Measurements from ENCODE around the gene CRYAB. TPM values are rescaled to one million over a fixed set of nuclear protein-coding genes. Genes with fewer than 3 reads are reported as not detected.

CRYAB gene
- total and polyA plus RNA-seq, 2 donors (not counting 1 experiment from before 2014, with no cell fraction given) = not detected

- no peak overlapping the region for H3K4me3 ChIP-seq (ENCODE audit: control extremely low read depth in 1 of 5, extremely low read depth in 1 of 5, insufficient read depth in 1 of 5, low read depth in 2 of 5, low read length in 4 of 5)
- peak overlapping the region; percentile 96 for H2AFZ ChIP-seq (ENCODE audit: insufficient read depth, low read depth, low read length, poor library complexity, severe bottlenecking)
- ATAC-seq (ENCODE audit: low read depth) (no peak), DNase-seq (peak; percentile 23)
- no peak overlapping the region for H3K9ac ChIP-seq (ENCODE audit: low read length)
- no peaks in the 10 kb centered on the region for H3K79me2 ChIP-seq (ENCODE audit: control insufficient read depth, insufficient read depth, low read length)
- Mint-ChIP-seq H3K27ac (peak overlapping the region; percentile 93), H3K27me3 (peaks cover 15% of the 10 kb centered on the region), H3K9me3 (ENCODE audit: insufficient read depth) (no peaks in the 10 kb centered on the region), H3K4me1 (peaks cover 14% of the 10 kb centered on the region), H3K4me3 (peak overlapping the region; percentile 92)
- WGBS (ENCODE audit: insufficient coverage) = 97% methylated on average over 15 of the region's 16 CpGs
- TF ChIP-seq CTCF (IDR thresholded peaks at IDR 0.05) (no peak), EZH2 (IDR thresholded peaks at IDR 0.05; ENCODE audit: borderline replicate concordance, insufficient read depth, low read depth, low read length, poor library complexity, severe bottlenecking) (no peak)
- no peaks in the 10 kb centered on the region for H4K20me1 ChIP-seq (ENCODE audit: control insufficient read depth, insufficient read depth, low read length, poor library complexity, severe bottlenecking)
- H3K27me3 ChIP-seq (replicated peaks in 1 of 4; ENCODE audit: control extremely low read depth in 1 of 4, control insufficient read depth in 3 of 4, insufficient read depth in 4 of 4, low read length in 3 of 4) = peaks cover 0 to 4% (median 0%) of the 10 kb centered on the region in 4 experiments
- peaks cover 9 to 14% of the 10 kb centered on the region in 2 donors for H3K4me1 ChIP-seq (ENCODE audit: control insufficient read depth in 2 of 2, insufficient read depth in 2 of 2, low read length in 2 of 2)
- H3K27ac ChIP-seq (ENCODE audit: low read length in 2 of 2) = peak overlapping the region in 1 of 2 donors; percentile 67
- CTCF ChIA-PET = interaction anchor here (1.0 to 2.0 kb wide), 9 partner anchors 9 to 355 kb away, joined by 3 to 10 read pairs (median 5); partner anchors contain the start of gene DIXDC1
- no peaks in the 10 kb centered on the region for H3K36me3 ChIP-seq (replicated peaks in 1 of 2; ENCODE audit: control extremely low read depth in 1 of 2, control insufficient read depth in 1 of 2, extremely low read depth in 1 of 2, insufficient read depth in 2 of 2, low read length in 1 of 2)
- intact Hi-C loops (cut with micrococcal nuclease) = loop anchor here (1.0 to 5.0 kb wide), 5 partner anchors 55 to 301 kb away; partner anchors contain the start of genes ALG9, NKAPD1, PIH1D2 and PPP2R1B
- POLR2A ChIA-PET = interaction anchor here (1.4 kb wide), 1 partner anchor 46 kb away, joined by 10 read pairs; the partner anchor contains the start of gene CFAP68
- peak overlapping the region; percentile 97 for H3K4me2 ChIP-seq (replicated peaks; ENCODE audit: low read depth, low read length, poor library complexity, severe bottlenecking)
- no peaks in the 10 kb centered on the region for H3K9me3 ChIP-seq (ENCODE audit: control extremely low read depth in 1 of 3, control insufficient read depth in 2 of 3, insufficient read depth in 1 of 3, low read length in 2 of 3)
Observed at GRCh38 chr11:111925953-111926352, 14.4 kb upstream of the CRYAB start.

GRCh38 chr11:111923951-111924350, 12.4 kb upstream of the CRYAB start:
- Mint-ChIP-seq H3K27me3 (peaks cover 20% of the 10 kb centered on the region), H3K4me1 (peaks cover 14% of the 10 kb centered on the region), H3K27ac (no peak overlapping the region), H3K9me3 (ENCODE audit: insufficient read depth) (no peaks in the 10 kb centered on the region), H3K4me3 (no peak overlapping the region)
- Histone ChIP-seq H3K36me3 (replicated peaks in 1 of 2; ENCODE audit: control extremely low read depth in 1 of 2, control insufficient read depth in 1 of 2, extremely low read depth in 1 of 2, insufficient read depth in 2 of 2, low read length in 1 of 2) (no peaks in the 10 kb centered on the region), H2AFZ (ENCODE audit: insufficient read depth, low read depth, low read length, poor library complexity, severe bottlenecking) (no peak overlapping the region), H3K27ac (ENCODE audit: low read length in 2 of 2) (no peak overlapping the region), H3K4me3 (ENCODE audit: control extremely low read depth in 1 of 5, extremely low read depth in 1 of 5, insufficient read depth in 1 of 5, low read depth in 2 of 5, low read length in 4 of 5) (no peak overlapping the region), H4K20me1 (ENCODE audit: control insufficient read depth, insufficient read depth, low read length, poor library complexity, severe bottlenecking) (no peaks in the 10 kb centered on the region), H3K9ac (ENCODE audit: low read length) (no peak overlapping the region), H3K9me3 (ENCODE audit: control extremely low read depth in 1 of 3, control insufficient read depth in 2 of 3, insufficient read depth in 1 of 3, low read length in 2 of 3) (no peaks in the 10 kb centered on the region), H3K79me2 (ENCODE audit: control insufficient read depth, insufficient read depth, low read length) (no peaks in the 10 kb centered on the region), H3K4me2 (replicated peaks; ENCODE audit: low read depth, low read length, poor library complexity, severe bottlenecking) (no peak overlapping the region), H3K4me1 (ENCODE audit: control insufficient read depth in 2 of 2, insufficient read depth in 2 of 2, low read length in 2 of 2) (peaks cover 9 to 14% of the 10 kb centered on the region in 2 donors), H3K27me3 (replicated peaks in 1 of 4; ENCODE audit: control extremely low read depth in 1 of 4, control insufficient read depth in 3 of 4, insufficient read depth in 4 of 4, low read length in 3 of 4) (peaks cover 0 to 10% (median 0%) of the 10 kb centered on the region in 4 experiments)
- intact Hi-C loops (cut with micrococcal nuclease) = no loop called here
- ChIA-PET POLR2A (no interaction called here), CTCF (no interaction called here)
- ATAC-seq (ENCODE audit: low read depth) (no peak), DNase-seq (no peak)
- no peak for TF ChIP-seq EZH2 (IDR thresholded peaks at IDR 0.05; ENCODE audit: borderline replicate concordance, insufficient read depth, low read depth, low read length, poor library complexity, severe bottlenecking)
